Stomach (tissue), 4 donors: ENCODE data around the gene SVOPL.

Experiments
- CTCF ChIP-seq, 7 experiments: fragments of 450-650 bp in 4 of 7; fragments of 200-600 bp in 3 of 7; sonication (generic) in 3 of 7; IDR thresholded peaks; one replicate each; pipeline ENCODE4 v1.5.1; 2016 to 2019; ENCODE audit warnings: antibody characterized with exemption in 7 of 7, control low read depth in 2 of 7, mild to moderate bottlenecking in 1 of 7
- EP300 ChIP-seq: sonication (generic); formaldehyde crosslinking; IDR thresholded peaks from one replicate; pipeline ENCODE4 v1.6.1; 2017; ENCODE audit warnings: antibody characterized with exemption
- POLR2A ChIP-seq, 4 donors: fragments of 450-650 bp; IDR thresholded peaks; one replicate each; pipeline ENCODE4 v1.6.1; 2016; ENCODE audit warnings: antibody characterized with exemption in 4 of 4, control low read depth in 2 of 4, mild to moderate bottlenecking in 1 of 4, moderate library complexity in 1 of 4
- POLR2AphosphoS5 ChIP-seq, 3 donors: sonication (generic); formaldehyde crosslinking; IDR thresholded peaks; one replicate each; pipeline ENCODE4 v1.6.1; 2016; ENCODE audit warnings: antibody characterized with exemption in 3 of 3

- TF ChIP-seq CTCF (IDR thresholded peaks at IDR 0.05) (no peak), POLR2A (IDR thresholded peaks at IDR 0.05) (no peak), POLR2AphosphoS5 (IDR thresholded peaks at IDR 0.05) (no peak), EP300 (no peak)
Measured at GRCh38 chr7:138595454-138595853, 105.7 kb downstream of the SVOPL start.
